HL-60/S4 treated with retinoic acid at 250 ng/mL for 4 days and 3 days (cell line): ENCODE data around the gene IZUMO1R.
"Not testable (repeated sequence)": the region's sequence is repeated elsewhere in the genome, so short reads cannot be mapped to it uniquely, and the experiment has no call there.

Experiments used
- in situ Hi-C: fragments of 300-500 bp; cut with MboI; formaldehyde crosslinking; loops from 2 replicates; pipeline ENCODE4 v1.7.0; 2022; ENCODE audit warnings: low sequenced_read_pairs

Gene IZUMO1R

DNA sequence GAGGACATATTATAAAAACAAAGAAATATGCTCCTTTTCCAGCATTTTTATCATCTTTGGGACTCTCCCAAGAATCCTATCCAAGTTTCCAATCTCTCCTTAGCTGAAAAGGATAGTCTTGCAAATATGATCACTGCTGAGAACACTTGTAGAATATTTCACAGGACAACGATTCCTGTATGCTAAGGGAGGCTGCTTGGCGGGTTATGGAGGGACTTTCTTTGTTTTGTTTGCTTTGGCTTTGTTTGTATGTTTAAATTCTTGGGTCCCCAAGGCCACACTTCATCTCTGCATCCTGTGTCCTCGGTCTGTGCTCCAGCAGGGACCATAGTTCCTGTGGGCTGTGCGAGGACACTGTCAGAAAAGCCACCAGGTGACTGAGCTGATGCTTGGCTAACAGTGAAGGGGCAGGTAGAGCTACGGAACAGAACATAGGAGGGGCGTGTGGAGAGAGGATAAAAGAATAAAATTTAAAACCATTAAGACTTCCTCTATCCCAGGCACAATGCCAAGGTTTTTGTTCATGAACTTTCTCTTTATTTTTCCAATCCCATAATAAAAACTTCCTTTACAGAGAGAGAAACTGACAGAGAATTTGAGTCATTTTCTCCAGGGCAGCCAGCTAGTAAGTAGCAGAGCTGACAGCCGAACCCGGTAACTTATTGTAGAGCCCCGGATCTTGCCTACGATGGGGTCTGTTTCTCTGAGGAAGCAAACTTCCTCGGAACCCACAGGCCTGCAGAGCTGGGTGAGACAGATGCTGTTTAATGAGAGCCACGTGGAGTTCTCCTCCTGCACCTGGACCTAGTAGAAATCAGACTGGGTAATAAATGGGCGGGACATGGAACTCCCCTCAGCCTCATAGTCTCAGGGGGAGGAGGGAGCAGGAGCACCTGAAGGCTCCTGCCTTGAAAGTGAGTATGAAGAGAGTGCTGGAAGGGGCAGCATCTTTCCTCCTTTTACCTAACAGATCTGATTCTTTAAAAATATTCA, at the start of gene IZUMO1R:
Gene IZUMO1R (plus strand): TSS at position 615 of the 993 bp plus-strand sequence. CDS start 1,057 bp downstream, outside the sequence.
- in situ Hi-C loops, result no loop called here

DNA sequence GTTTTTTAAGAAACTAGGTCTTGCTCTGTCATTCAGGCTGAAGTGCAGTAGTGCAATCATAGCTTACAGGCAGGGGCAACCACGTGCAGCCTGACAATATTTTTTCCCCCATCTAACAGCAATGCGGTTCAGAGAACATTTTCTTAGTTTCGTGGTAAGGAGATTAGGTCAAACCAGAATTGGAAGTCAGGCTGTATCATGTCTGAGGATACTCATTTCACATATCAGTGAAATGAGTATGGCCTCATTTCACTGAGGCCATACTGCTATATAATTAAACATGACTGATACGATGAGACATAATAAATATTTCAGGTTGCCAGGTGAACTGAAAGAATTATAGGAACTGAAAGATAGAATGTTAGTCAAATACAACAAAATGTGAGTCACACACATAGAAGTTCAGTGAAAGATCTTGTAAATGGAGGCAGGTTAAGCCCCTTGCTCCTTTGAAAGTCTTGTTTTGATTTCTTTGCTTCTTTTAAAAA, 32.5 kb upstream of the IZUMO1R start:
- in situ Hi-C loops, result loop anchor here (25.0 kb wide), 1 partner anchor 90 kb away; no protein-coding TSS in a partner anchor

DNA sequence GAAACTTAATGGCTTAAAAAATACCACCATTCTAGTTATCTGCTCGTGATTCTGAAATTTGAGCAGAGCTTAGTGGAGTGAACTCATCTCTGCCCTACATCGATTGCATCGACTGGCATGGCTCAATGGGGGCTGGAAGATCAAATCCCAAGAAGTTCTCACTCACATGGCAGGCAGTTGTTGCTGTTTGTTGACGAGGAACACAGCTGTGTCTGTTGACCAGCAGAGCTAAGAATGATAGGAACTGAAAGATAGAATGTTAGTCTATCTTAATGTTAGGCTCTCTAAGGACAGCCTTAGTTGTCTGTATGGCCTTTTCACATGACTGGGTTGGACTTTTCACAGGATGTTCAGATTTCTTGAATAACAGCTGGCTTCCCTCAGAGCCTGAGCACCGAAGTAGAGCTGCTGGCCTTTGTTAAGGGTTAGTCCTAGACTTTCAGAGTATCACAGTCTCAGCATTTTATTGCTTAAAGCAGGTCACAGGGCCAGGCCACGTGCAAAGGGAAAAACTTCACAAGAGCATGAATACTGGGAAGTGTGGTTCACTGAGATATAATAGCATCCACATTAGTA, 31.6 kb upstream of the IZUMO1R start:
- in situ Hi-C loops, result loop anchor here (25.0 kb wide), 1 partner anchor 89 kb away; no protein-coding TSS in a partner anchor

DNA sequence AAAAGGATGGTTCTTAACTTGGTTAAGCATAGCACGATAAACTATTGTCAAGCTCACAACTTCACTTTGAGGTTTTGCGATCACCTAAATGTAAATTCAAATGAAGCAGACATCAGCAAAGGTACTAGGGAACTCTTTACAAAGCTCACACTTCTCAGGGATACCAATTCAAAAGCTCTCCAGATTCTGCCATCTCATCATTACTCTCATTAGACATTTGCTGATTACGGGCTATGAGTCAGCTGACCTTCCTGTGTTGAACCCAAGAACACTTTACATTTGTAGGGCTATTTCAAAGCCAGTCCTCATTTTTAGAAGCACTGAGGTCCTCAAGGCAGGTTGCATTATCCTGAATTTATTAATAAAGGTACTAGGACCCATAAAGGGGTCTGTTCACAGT, 28.4 kb upstream of the IZUMO1R start:
- in situ Hi-C loops, result no loop called here

DNA sequence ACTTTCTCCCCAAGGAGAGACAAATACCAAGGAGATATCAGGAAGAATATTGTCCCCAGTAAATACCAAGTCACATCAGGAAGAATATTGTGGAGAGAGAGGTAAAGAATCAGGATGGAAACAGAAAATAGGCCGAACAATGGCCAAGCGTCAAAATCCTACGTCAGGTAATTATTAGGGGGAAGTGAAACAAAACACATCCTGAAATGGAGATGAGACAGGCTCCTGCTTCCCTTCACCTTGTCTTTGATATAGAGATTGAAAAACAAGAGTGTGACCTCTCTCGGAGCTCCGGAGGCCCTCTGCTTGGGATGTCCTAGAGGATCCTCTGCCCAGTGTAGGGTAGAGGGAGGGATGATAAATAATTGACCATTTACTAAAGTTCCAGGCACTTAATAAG, 27.4 kb upstream of the IZUMO1R start:
- in situ Hi-C loops, result no loop called here

DNA sequence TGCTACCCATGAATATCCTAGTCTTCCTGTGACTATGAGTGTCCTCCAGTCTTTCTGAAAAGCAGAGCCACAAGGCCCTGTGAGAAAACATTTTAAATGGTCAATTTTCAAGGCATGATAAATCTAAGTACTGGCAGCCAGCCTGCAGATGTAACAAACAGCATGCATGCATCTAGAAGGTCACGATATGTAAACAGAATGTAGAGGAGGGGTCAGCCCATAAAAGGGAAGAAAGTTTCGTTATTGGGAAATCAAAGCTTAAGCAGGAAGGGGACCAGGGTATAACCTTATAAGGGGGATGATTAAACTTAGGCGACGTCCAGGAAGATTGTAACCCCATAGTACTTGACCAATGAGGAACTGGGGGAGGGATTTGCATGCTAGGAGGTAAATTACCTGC, 26.2 kb upstream of the IZUMO1R start:
- in situ Hi-C loops, result not testable (repeated sequence)

DNA sequence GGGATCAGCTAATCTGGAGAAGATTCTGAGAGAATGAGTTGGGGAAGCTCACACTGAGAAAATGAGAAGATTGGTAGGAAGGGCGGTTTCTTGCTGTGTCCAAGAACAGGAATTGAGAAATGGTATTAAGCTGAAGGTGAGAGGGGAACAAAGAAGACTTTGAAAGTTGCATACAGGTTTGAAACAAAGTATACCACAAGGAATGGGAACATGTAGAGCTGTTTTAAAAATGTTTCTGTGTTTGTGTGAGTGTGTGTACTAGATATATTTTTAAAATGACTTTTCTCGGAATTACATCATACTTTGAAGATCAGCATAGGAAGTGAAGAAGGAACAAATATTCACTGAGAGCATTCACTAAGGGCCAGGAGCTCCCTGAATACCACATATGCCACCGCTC, 24.4 kb upstream of the IZUMO1R start:
- in situ Hi-C loops, result no loop called here

DNA sequence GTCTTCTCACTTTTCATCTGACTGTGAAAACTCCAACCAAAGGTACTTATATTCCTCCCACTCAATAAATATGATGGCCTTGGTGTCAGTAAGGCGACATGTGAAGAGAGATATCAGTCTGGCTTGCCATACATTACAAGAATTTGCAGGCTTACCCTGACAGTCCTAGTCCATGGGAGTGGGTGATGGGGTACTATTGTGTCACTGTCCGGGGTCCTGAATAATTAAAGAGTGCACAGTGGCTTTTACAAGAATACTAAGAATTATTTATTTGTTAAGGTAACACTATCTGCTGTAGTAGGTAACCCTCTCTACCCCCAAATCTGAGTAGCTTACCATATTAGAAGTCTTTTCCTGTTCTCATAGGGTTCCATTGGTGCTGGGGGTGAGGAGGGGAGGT, 23.1 kb upstream of the IZUMO1R start:
- in situ Hi-C loops, result no loop called here

DNA sequence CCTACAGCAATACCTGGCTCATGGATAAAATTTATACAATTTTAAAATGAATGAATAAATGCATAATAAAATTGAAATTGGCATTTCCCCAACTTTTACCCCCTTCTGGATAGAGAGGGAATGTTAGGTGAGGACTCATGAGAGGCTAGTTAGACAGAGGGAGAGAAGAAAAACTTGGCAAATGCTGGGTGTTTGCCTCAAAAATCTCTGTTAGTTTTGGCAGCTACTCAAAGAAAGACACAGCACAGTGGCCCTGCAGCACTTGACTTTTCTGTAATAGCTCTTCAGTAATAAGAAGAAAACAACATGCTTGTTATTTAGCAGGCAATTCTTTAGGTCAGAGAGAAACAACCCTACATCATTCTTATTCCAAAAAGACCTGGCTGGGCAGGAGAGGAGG, 20.7 kb upstream of the IZUMO1R start:
- in situ Hi-C loops, result no loop called here

DNA sequence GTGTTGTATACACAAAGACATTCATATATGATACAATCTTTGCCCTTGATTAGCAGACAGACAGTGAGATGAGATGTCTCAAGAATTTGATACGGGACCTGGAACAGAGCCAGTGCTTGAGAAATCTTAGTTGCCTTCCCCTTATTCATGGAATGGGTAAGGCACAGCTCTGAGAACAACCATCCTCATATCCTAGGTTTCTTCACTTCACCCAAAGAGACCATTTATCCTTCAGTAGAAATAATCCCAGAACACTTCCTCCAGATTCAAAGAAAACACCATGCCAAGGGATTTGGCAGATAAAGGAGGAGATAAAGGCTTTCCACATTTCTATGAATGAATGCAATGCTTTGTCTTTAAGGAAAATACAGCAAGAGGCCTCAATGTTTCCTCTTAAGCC, 8.8 kb upstream of the IZUMO1R start:
- in situ Hi-C loops, result no loop called here

DNA sequence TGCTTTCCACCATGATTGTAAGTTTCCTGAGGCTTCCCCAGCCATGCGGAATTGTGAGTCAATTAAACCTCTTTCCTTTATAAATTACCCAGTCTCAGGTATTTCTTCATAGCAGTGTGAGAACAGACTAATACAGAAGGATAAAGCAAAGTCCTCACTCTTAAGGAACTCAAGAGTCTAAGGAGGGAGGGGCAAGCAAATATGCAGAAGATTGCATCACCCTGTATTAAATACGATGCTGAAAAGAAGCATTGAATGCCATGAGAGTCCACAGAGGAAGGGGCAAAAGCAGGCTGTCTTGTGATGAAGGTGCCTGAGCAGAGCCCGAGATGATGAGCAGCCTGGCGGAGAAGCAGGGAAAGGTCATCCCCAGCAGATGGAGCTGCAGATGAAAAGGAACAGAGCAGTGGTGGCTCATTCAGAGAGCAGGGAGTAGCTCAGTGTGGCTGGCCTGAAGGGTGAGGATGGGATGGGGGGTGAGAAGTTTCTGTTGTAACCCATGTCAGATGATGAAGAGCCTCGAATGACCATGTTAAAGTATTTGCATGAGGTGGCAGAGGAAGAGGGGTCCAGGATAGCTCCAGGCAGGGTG, 6.3 kb upstream of the IZUMO1R start:
- in situ Hi-C loops, result no loop called here

DNA sequence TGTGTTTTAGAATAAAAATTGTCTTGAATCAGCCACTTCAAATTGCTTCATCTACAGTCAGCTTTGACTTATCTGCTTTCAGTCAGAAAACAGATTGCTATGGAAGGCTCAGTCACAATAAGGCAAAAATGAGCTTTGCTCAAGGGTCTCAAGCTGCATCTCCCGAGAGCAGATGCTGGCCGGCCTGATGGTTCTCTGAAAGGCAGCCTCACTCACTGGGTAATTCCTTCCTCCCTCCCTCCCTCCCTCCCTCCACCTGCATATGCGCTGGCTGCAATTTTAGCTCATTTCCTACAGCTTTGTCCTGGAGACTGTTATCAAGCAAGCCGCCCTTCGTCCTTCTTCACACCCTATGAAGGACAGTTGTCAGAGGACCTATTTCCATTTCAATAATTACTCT, 1.6 kb upstream of the IZUMO1R start:
- in situ Hi-C loops, result no loop called here

DNA sequence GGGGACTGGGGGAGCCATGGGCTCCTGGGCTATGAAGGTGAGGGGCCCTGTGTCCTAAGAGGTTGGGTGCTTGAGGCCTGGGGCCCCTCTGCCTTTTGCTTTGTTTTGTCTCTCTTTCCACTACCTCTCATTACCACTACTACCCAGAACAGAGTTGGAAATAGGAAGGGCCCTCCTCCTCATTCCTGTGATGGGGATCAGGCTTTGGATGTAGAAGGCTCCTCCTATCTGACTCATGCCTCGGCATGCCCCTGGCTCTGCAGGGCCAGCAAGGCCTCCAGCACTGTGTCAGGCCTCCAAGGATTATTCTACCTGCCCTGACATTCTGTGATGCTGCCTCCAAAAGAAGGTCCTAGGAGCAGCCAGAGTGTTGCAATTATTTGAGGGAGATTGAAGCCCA, 766 bp downstream of the IZUMO1R start:
- in situ Hi-C loops, result no loop called here

DNA sequence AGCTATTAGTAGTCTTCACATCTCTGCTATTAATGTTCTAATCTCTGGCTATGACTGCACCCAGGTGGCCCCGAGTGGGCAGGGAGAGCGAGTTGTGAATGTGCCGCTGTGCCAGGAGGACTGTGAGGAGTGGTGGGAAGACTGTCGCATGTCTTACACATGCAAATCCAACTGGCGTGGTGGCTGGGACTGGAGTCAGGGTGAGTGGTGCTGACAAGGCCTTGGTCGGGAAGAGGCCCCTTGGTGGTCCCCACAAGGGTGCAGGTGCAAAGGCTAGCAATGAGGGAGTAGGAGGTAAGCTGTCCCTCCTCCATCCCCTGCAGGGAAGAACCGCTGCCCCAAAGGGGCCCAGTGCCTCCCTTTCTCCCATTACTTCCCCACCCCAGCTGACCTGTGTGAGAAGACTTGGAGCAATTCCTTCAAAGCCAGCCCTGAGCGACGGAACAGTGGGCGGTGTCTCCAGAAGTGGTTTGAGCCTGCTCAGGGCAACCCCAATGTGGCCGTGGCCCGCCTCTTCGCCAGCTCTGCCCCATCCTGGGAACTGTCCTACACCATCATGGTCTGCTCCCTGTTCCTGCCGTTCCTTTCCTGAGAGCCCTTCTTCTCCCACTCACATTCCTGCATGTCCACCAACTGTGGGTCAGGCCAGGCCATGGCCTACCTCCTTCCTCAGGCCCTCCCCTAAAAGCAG, 2.9 kb downstream of the IZUMO1R start:
- in situ Hi-C loops, result no loop called here

DNA sequence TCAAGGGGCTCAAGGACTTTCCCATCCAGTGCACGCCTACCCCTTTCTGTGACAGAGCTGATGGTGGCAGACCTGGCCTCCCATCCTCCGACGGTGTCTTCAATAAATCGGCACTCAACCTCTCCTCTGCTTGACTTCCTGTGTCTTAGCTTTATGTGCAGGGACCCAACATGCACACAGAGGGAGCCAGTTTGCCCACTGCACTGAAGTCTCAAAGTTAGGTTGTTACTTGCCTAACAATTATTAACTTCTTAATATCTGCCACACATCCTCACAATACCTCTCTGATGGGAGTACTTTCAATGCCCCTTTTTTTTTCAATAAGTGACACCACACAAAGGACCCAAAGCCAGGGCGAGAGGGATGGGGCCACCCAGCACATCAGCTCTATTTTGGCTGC, 3.6 kb downstream of the IZUMO1R start:
- in situ Hi-C loops, result no loop called here

DNA sequence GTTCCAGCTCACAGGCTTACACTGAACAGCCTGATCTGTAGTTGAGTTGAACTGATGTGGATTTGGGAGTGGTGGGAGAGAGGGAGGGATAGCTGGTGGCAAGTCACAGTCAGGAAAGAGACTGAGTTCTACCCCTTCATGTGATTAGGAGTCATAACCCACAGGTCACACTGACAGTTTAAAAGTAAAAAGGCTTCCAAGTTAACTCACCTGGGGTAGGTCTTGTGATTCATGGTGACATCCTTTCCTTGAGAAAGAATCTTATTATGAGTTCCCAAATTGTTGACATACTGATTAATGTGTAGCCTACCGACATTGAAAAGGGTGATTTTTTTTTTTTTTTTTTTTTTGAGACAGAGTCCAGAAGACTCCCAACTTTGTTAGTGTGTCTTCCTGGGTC, 5.4 kb downstream of the IZUMO1R start:
- in situ Hi-C loops, result no loop called here

DNA sequence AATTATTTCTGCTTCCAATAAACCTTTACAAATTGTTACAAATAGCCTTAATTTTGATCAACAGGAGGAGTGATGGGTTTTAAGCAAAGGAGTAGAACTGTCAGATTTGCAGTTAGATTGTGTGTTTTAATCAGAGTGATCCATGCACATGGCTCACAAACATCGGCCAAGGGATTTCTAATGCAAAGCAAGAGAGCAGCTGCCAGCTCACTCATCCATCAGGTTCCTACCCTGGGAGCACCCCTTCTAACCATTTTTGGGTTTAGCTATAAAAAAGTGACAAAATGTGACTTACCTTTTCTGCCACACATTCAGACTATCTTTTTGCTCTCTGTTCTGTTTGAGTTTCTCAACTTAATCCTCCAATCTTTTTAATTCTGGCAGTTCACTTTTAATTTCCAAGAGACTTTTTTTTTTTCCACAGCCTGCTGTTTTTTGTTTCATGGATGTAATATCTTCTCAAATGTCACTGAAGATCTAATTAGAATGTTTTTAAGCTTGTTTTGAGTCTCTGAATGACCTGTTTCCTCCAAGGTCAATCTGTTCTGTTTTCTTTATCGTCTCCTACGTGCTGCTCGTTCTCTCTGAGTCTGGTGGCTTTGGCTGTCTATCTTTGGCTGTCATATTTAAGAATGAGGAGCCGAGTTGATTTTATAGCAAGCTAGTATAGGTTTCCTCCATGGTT, 6.0 kb downstream of the IZUMO1R start:
- in situ Hi-C loops, result no loop called here

DNA sequence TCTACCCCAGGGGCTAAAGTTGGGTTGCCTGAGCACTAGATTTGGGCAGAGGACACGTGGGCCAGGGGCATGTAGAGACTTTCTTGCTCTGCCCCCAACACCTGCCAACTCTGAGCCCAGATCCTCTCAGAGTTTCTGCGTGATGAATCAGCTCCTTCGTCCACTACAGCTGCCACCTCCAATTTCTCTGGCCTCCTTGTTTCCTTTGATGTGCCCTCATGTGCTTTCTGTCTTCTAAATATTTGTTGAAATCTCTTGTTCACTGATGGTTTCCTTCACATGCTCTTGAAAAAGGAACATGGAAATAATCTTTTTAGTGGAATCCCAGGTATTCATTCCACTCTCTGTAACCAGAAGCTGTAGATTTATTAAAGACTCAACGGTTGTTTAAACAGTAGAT, 8.0 kb downstream of the IZUMO1R start:
- in situ Hi-C loops, result no loop called here

DNA sequence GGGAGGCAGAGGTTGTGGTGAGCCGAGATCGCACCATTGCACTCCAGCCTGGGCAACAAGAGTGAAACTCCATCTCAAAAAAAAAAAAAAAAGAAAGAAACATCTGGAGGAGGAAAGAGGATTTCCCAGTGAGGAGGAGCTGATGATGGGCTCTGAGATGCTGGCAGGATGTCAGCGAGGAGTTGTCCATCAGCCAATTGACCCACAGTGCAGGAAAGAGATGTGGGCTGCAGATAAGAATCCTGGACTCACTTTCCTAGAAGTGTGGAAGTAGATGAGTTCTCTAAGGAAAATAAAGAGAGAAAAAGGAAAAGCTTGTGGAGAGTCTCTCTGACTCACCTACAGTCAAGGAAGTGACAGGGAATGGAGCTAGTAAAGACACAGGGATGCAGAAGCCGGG, 9.7 kb downstream of the IZUMO1R start:
- in situ Hi-C loops, result no loop called here

DNA sequence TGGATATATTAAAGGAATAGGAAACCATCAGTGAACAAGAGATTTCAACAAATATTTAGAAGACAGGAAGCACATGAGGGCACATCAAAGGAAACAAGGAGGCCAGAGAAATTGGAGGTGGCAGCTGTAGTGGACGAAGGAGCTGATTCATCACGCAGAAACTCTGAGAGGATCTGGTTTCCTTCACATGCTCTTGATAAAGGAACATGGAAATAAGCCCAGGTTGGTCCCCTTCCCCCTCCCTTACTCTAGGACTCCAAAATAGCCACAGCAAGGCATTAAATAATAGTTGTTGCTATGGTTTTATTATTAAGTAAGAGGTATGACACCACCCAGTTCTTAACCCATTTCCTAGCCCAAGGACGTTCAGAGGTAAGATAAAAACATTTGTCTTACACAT, 11.3 kb downstream of the IZUMO1R start:
- in situ Hi-C loops, result no loop called here
